Activated T-helper 2 cell treated with anti-CD3 and anti-CD28 coated beads, Interferon-gamma antibody, Interleukin-2, Interleukin-4, amounts not matched to agents 10 μg/mL and 5 μg/mL and 100 μg/mL, durations not matched to agents 14 hours and 24 hours and 36 hours (primary cell): ENCODE data around the gene KLHL28. TPM values are rescaled to one million over a fixed set of nuclear protein-coding genes. Genes with fewer than 3 reads are reported as not detected.

ENCODE experiments used
- DNase-seq: peaks from one replicate; pipeline ENCODE4 v3.0.0; 2021; ENCODE audit warnings: low spot score
- H3K27ac Mint-ChIP-seq: one replicate; pipeline ENCODE4 v1.8.0; 2021; ENCODE audit warnings: mixed read lengths
- H3K27me3 Mint-ChIP-seq: one replicate; pipeline ENCODE4 v1.8.0; 2021; ENCODE audit warnings: low read depth, mixed read lengths
- H3K36me3 Mint-ChIP-seq: one replicate; pipeline ENCODE4 v1.8.0; 2021; ENCODE audit warnings: low read depth, mixed read lengths
- H3K4me1 Mint-ChIP-seq: one replicate; pipeline ENCODE4 v1.8.0; 2021; ENCODE audit warnings: low read depth, mixed read lengths
- H3K4me3 Mint-ChIP-seq: one replicate; pipeline ENCODE4 v1.8.0; 2021; ENCODE audit warnings: low read depth, mild to moderate bottlenecking, moderate library complexity, mixed read lengths
- H3K9me3 Mint-ChIP-seq: one replicate; pipeline ENCODE4 v1.8.0; 2021; ENCODE audit warnings: mixed read lengths
- intact Hi-C: fragments of 100-400 bp; cut with micrococcal nuclease; formaldehyde crosslinking; loops from one replicate; pipeline ENCODE4 v1.15.1; 2023
- total RNA-seq: library from RNA; stranded (reverse); gene quantifications from 2 replicates; pipeline ENCODE4 v1.2.3, GENCODE V29; 2022

KLHL28 gene
- total RNA-seq, 1 donor from 2014 or later: 17.3 TPM

GRCh38 chr14:44887596-44887955, 74.2 kb downstream of the KLHL28 start:
- intact Hi-C loops: no loop called here
- no peak overlapping the region for H3K4me3 Mint-ChIP-seq
- DNase-seq: no peak
- peaks cover 39% of the 10 kb centered on the region for H3K9me3 Mint-ChIP-seq
- peaks cover 9% of the 10 kb centered on the region for H3K4me1 Mint-ChIP-seq
- no peak overlapping the region for H3K27ac Mint-ChIP-seq
- no peaks in the 10 kb centered on the region for H3K27me3 Mint-ChIP-seq
- H3K36me3 Mint-ChIP-seq: peaks cover 7% of the 10 kb centered on the region

GRCh38 chr14:44886860-44887595, 74.7 kb downstream of the KLHL28 start:
- no peak overlapping the region for H3K4me3 Mint-ChIP-seq
- no peak overlapping the region for H3K27ac Mint-ChIP-seq
- peaks cover 39% of the 10 kb centered on the region for H3K9me3 Mint-ChIP-seq
- H3K36me3 Mint-ChIP-seq: peaks cover 4% of the 10 kb centered on the region
- H3K27me3 Mint-ChIP-seq: no peaks in the 10 kb centered on the region
- no peak for DNase-seq
- intact Hi-C loops: no loop called here
- H3K4me1 Mint-ChIP-seq: peaks cover 6% of the 10 kb centered on the region

- no peaks in the 10 kb centered on the region for H3K36me3 Mint-ChIP-seq
- H3K27ac Mint-ChIP-seq: no peak overlapping the region
- peaks cover 34% of the 10 kb centered on the region for H3K9me3 Mint-ChIP-seq
- no peaks in the 10 kb centered on the region for H3K4me1 Mint-ChIP-seq
- intact Hi-C loops: no loop called here
- DNase-seq: no peak
- H3K4me3 Mint-ChIP-seq: no peak overlapping the region
- no peaks in the 10 kb centered on the region for H3K27me3 Mint-ChIP-seq
Observed at GRCh38 chr14:44880791-44881190, 81.0 kb downstream of the KLHL28 start.

Other genes starting within 250 kb of the KLHL28 start
- 7.3 and 11.1 TPM in 2 replicates for gene TOGARAM1, start 243 bp upstream of the KLHL28 start, total RNA-seq
- 47.6 and 47.8 TPM in 2 replicates for gene PRPF39, start 122.2 kb upstream of the KLHL28 start, total RNA-seq
- 78.7 and 79.1 TPM in 2 replicates for gene FKBP3, start 172.5 kb upstream of the KLHL28 start, total RNA-seq
- gene FANCM, start 174.0 kb upstream of the KLHL28 start, total RNA-seq: 14.4 and 14.5 TPM in 2 replicates